AG20443 (cell line): ENCODE data around the gene NEGR1.

ENCODE experiments used
- DNase-seq: peaks from one replicate; pipeline ENCODE4 v3.0.0; 2012; ENCODE audit warnings: low spot score, mixed read lengths

Gene NEGR1

DNA sequence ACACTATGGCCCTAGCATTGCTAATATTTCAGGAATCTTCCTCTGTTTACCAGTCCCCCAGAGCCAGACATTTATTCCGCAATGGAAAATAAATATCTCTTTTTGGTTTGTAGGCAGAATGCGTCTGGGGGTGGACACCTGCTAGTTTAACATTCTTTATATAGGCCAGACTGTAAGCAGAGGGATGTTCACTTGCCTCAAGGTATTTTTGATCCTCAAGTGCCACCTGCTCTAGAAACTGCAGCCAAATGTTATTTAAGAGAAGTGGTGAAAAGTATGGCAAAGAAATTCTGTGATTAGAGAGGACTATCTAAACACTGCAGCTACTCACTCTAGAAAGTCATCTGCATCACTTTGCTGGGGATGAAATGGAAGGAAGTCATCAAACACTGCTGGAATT, 164.7 kb downstream of the NEGR1 start:
- no peak for DNase-seq

DNA sequence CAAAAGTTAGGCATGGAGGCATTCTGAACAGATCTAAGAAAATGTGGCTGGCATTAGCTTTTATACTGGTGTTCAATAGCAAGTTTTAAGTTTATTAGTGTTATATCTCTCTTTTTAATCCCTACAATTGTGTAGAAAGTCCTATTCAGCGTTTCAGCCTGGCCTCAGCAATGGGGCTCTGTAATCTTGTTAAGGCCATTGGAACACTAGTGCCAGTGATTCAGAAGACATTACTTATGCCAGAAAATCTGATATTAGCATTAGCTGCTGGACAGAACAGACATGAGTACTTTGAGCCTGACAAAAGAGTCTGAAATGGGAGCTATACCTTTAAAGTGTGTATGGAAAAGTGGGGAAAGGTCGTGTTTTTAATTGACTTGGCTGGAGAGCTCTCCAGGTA, 167.0 kb downstream of the NEGR1 start:
- no peak for DNase-seq

DNA sequence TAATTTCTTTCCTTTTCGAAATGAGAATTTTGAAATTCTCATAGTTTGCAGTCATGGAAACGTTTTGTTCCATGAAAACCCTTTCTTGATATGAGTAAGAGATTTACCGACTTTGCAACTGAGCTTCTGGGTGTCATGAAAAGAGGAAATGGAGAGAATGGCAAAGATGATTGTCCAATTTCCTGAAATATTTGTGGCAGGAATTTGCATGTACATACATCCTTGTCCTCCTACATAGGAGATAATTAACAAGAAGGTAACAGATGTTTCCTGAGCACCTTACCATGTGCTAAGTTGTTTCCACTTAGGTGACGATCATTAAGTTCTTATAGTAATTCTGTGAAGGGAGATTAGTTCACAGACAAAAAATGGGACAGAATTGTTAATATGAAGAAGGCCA, 170.7 kb downstream of the NEGR1 start:
- no peak for DNase-seq

DNA sequence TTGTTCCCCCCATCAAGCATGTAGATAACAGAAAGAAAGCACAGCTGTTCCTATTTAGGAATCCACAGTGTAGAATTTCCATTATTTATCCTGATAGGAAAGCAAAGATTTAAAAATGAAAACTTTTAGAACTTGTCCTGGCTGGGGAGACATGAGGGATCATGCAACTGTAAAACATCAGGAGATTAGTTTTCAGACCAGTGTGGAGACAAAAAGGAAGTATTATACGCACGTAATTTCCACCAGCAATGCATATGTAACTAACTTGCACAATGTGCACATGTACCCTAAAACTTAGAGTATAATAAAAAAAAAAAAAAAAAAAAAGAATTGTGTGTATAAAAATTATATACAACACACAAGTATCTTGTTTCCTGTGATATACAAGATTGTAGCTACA, 172.4 kb downstream of the NEGR1 start:
- no peak for DNase-seq

DNA sequence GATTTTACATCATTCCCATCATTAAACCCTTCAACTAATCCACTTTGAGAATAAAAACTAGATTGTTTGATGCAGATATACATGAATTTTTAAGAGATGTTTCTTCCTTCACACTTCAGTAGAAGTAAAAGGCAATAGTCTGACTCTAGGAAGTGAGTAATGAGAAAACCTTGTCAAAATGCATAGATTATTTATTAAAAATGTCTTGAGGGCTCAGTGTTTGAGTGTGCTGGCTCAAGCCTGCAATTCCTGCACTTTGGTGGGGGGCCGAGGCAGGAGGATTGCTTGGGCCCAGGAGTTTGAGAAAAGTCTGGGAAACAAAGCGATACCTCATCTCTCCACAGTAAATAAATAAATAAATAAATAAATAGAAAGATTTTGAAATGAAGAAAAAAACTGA, 177.1 kb downstream of the NEGR1 start:
- DNase-seq, result no peak

DNA sequence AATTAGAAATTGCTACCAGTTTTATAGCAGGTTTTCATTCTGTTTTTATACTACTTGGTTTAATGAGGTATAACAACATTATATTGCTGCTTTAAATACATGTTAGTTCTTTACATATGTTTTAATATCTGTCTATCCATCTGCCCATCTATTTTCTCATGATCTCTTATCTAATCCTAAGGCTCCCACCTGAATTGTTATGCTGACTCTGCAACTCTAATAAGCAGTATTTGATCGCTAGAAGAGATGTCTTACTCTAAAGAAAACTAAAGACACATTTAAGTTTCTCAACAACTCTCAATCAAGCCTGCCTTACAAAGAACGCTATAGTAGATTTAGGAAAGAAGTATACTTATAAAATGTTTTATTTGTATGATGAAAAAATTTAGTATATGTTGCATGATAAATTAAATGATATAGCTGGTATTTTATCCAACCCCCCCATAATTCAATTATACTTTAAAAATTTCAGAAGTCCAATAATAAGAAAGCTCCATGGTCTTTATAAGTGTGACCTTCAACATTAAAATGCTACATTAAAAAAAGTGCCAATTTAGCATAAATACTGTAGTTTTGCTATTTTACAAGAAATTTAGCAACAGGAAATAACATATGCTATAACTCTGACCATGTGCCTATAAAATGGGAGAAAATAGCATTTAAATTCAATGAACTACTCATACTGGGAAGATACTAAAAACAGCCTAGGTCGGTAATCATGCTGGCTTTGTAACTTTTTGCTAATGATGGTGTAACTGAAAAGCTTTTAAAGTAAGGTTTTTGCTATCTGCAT, 180.3 kb downstream of the NEGR1 start:
- DNase-seq, result no peak

DNA sequence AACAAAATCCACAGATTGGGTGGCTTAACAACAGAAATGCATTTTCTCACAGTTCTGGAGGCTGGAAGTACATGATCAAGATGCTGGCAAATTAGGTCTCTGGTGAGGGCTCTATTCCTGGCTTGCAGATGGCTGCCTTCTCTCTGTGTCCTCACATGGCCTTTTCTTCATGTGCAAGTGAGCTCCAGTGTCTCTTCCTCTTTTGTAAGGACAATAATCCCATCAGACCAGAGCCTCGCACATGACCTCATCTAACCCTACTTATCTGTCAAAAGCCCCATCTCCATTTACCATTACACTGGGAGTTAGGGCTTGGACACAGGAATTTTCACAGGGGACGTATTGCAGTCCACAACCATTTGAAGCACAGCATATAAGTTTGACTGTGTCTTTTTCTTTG, 181.6 kb downstream of the NEGR1 start:
- no peak for DNase-seq

DNA sequence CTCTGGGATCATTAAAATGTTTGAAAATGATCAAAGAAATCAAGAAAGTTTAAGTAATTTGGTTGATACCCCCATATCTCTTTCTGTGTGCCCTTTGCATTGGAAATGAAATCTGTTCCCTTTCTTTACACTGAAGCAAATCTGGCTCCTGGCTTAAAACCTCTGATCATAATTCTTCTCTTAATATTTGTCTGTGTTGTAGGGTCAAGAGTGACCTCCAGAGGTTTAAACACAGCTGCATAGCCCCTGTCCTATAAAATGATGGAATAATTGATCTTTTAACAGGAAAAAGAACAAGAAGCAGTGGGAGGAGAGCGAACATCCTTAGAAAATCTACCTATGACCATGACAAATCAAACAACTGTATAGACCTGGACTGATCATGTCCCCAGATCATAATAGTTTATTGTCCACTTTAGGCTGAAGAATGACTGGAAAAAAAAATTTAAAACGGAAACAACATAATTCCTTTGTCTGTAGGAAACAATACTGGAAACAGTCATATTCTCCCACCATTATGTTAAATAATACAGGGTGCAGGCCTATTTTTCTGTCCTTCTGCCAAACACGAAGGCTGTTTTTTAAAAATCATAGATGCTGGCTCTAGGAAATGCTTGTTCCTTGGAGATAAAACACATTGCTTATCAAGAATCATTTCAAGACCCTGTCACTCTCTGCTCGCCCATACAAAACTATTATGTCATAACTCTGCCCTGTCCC, 184.3 kb downstream of the NEGR1 start:
- no peak for DNase-seq

DNA sequence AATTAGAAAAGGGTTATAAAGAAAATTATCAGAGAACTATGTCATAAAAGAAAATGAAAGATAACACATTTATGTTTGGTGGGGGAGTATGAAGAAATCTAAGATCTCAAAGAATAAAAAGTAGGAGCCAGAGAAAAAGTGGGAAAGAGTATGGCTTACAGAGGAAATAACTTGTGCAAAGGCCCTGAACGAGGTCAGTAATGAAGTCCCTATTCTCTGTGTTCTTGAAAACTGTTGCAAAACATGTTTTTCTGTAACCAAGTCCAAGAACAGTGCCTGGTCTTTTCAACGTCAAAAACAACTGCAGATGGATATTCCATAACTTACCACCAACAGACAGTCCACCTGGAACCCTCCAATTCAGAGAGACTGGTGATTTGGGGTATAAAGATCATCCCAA, 188.1 kb downstream of the NEGR1 start:
- DNase-seq, result no peak

DNA sequence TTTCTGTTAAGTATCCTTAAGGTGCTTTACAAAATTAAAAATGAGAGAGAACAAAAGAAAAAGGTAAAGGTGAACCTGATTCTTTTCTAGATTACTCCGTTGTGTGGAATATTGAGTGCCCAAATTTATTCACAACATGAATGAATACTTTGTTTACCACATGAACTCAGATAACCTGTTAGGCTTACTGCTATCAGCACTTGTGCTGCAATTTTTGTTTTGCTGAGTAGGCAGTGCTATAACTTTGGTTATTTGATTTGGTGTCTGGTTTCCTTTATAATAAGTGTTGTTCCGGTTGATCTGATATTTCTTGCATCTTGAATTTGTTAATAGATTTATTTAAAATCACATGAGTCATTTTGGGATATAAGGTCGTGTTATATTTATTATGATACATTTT, 195.9 kb downstream of the NEGR1 start:
- no peak for DNase-seq

DNA sequence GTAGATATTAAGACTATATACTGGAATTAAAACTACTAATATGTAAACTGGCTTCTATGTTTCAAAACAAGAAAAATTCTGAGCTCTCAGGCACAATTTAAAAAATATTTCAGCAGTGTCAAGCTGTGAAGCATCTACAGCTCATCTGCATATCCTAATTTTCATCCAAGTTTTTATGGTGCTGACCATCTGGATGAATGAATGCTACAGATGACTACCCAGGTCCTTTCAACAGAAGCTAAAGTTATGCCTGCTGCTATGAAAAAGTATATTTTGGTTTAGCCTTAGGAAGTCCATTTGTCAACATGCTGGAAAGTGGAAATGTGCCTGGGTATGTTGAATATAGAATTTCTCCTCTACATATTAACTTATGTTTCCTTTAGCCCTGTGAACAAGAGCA, 206.9 kb downstream of the NEGR1 start:
- no peak for DNase-seq

DNA sequence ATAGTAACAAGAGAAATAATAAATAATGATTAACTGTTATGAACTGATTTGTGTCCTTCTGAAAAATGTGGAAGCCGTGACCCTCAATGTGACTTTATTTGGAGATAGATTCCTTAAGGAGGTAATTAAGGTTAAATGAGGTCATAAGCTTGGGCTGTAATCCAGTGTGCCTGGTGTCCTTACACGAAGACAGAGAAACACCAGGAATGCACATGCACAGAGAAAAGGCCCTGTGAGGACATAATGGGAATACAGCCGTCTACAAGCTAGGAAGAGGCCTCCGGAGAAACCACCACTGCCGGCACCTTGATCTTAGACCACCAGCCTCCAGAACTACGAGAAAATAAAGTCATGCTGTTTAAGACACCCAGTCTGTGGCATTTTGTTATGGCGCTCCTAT, 215.9 kb downstream of the NEGR1 start:
- peak; percentile 49 for DNase-seq

DNA sequence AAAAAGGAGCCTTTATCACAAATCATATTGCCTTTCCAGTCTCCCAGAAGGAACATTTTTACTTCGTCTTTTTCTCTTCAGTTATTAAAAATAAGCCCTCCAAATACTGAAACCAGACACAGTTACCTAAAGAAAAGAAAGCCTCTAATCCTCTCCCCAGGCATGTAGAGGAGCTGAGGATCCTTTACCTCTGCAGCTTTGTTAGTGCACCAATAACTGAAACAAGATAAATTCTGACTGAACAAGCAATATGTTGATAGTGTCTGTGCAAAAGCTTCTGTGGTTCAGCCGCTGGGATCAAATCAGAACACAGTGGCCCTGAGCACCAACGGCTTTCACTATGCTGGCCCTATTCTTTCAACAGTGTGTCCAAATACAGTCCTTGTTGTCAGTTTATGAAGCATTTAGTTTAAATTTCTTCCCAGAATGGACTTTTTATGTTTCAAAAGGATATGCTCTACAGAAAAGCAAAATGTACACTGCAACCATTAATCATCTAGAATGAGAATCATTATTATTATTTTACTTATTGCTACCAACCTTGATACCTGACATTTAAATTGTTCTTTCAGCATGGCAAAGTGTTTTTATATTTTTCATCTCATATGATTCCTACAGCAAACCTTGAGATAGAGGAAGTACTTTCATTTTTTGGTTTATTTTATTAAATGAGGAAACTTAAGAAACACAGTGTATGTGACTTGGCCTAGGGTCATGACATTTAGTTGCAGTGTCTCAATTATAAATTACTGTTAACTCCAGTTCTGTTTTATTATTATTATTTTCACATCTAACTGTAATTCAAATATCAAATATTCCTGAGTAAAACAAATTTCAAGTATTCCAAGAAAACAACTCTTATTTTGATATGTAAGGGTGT, 217.9 kb downstream of the NEGR1 start:
- DNase-seq, result peak; percentile 8

DNA sequence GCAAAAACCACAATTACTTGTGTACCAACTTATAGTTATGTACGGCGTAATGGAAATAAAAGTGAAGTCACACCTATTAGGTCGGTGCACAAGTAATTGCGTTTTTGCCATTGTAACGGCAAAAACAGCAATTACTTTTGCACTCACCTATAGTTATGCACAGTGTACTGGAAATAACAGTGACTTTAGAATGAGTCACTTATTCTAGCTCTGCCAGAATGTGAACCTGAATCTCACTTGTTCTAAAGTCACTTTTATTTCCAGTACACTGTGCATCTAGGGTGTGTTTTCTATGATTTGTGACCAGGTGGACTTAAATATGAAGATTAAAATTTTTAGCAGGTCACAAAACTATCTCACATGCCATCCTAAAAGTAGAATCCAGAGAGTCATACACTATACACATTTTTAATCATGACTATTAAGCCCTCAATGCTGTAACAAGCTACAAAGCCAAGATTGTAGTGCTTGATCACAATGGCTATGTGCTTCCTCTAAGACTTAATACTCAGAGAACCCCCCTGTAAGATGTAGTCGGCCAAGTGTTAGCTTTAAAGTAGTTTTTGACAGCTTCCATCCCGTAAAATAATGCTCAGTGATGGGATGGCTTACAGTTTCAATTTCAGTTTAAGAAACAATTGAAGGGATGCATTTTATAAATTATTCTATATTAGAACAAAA, 218.8 kb downstream of the NEGR1 start:
- DNase-seq, result no peak

DNA sequence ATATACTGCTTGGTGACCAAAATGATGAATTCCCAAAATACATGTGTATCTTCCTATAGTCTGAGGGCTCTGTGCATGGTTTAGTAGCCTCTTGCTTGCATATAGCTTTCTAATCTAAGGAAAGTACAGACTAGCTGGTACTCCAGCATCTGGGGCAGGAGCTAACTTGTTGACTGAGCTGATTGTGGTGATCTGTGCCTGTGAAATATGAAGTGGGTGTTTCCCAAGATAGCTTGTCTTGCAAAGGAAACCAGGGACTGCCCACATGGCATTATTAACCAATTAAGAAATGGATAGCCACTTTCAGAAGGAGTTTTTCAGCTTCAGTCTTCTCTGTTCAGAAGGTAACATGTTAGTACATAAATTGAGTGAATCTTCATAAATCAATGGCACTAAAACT, 219.8 kb downstream of the NEGR1 start:
- peak; percentile 9 for DNase-seq

DNA sequence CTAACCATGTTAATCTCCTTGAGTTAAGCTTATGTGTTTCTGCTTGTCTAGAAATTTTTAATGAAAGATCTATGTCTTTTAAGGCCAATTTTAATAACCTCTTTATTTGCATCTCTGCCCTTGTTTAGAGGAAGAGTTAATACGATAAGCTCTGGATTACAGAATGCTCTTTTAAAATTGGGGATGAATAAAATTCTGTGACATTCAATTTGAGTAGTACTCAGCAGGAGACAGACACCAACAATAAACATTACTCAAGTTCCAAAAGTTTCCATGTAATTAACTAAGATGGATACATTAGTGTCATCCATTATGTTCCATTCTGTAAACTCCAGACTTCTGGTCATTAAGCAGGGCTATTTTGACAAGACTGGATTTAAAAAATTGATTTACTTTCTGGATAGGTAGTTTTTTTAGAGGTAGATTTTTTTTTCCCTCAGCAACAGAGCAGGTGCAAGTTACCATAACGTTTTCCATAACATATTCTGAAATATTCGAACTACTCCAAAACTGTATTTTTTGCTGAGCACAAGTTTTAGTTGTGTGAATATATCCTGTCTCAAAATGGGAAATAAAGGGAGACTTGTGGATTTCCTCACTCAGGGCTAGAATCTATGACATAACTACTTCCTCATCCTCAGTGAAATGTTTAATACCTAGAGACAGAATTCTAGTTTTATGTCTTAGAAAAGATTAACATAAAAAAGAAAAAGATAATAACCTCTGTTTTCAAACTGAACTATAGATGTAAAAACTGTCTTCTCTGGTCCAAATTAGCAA, 221.7 kb downstream of the NEGR1 start:
- no peak for DNase-seq

DNA sequence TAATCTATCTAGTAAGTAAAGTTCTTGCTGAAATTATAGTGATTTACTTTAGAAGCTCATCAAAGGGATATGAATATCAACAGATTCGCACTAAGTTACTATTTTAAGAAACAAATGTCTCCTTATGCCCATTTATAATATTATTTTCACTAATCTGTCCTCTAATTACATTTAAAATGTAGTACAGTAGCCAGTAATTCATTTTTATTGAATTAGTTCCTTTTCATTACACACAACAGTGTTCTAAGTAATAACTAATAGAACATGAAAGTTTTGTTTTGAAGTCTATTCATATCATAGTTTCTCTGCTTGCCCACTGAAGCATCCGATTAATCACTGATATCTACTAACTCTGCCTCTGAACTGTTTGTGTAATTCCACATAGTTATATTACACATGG, 225.8 kb downstream of the NEGR1 start:
- DNase-seq, result no peak

DNA sequence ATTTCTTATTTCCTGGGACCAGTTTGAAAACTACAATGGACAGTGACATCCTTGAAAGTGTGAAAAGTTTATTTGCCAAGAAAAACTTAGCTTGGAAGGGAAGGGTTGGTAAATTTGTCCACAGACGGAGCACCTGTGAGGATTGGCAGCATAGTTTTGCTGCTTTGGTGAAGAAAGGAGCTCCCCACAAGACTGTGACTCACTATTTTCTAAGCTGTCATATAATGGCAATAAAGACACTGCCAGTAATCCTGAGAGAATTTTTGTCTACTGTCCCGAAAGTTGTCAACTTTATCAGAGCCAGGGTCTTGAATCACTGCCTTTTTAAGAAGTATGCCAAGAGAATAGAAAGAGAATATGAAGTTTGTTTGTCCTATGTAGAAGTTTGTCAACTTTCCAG, 230.8 kb downstream of the NEGR1 start:
- DNase-seq, result no peak

DNA sequence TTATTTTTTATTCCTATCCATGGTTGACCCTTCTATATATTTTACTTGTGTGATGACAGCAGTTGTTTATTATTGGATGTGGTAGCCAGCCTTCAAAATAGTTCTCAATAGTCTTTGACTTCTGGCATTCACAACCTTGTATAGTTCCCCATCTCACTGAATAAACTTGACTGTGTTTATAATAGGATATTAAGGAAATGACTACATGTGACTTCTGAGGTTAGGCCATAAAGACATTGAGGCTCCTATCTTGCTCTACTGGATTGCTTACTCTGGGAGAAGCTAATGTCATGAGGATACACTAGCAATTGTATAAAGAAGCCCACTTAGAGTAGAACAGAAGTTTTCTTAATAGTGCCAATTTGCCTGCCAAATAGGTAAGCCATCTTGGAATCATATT, 231.8 kb downstream of the NEGR1 start:
- DNase-seq, result no peak

DNA sequence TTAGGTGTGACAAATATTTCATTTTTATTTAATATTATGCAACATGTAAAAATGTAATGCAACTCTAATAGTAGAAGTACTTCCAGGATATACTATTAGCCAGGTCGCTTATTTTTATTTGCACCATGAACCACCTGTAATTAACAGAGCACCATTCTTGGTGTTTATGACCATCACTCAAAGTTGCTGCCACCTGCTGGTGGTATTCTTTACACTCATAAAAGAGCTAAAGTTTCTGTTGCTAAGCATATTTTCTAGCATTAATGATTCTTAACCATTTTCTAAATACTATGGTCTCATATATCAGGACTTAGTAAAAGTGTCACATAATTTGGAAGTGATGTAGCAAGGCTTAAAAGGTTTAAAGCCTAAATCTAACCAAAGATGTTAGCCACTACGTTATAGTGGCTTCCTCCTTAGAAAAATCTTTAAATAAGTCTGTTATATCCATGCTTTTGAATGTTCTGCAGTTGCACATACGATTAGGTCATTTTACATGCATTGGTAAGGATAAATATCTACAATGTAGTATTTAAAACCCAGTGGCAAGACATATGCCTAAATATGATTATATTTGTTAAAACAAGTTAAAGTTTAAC, 244.5 kb downstream of the NEGR1 start:
- DNase-seq, result peak; percentile 25

DNA sequence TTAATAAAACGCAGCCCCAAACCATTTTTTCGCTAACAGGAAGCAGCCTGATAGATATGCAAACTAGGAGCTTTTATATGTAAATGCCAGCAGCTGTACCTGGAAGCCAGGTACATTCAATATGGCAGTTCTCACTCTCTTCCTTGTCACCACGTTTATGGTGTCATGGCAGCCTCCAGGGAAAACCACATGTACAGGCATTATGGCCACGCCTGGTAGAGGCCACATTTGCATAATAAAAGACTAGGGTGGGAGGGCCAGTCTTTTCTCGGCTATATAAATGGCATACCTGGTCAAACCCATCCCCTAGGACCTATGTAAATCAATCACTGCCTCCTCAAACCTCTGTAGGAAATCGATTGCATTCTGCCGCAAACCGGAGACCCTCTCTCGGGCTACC, 247.5 kb downstream of the NEGR1 start:
- no peak for DNase-seq
